Thyroid gland (tissue), 4 donors: ENCODE measurements around the gene MAP3K10. TPM values are rescaled to one million over a fixed set of nuclear protein-coding genes. Genes with fewer than 3 reads are reported as not detected.

Experiments used
- DNase-seq, 2 donors: peaks; one replicate each; pipeline ENCODE4 v3.0.0-alpha.2; 2019
- H3K27ac ChIP-seq, 3 donors: fragments of 200-600 bp; sonication (generic); 1 replicate in 2 of 3; 2 replicates in 1 of 3; pipeline ENCODE4 v1.5.1; 2016 to 2019; ENCODE audit warnings: mild to moderate bottlenecking in 1 of 3, moderate library complexity in 1 of 3
- H3K27me3 ChIP-seq: fragments of 200-600 bp; sonication (generic); one replicate; pipeline ENCODE4 v1.5.1; 2019
- H3K36me3 ChIP-seq, 2 donors: fragments of 200-600 bp; sonication (generic); one replicate each; pipeline ENCODE4 v1.5.1; 2016 to 2019
- H3K4me1 ChIP-seq, 2 donors: fragments of 200-600 bp; sonication (generic); one replicate each; pipeline ENCODE4 v1.5.1; 2017 to 2019
- H3K4me3 ChIP-seq, 3 donors: fragments of 200-600 bp; sonication (generic); replicated peaks in 1 of 3; 1 replicate in 2 of 3; 2 replicates in 1 of 3; pipeline ENCODE4 v1.5.1; 2016; ENCODE audit warnings: mild to moderate bottlenecking in 1 of 3
- H3K9me3 ChIP-seq: fragments of 200-600 bp; sonication (generic); one replicate; pipeline ENCODE4 v1.5.1; 2017
- CTCF ChIP-seq, 6 experiments: fragments of 200-600 bp in 3 of 6; fragments of 450-650 bp in 3 of 6; sonication (generic) in 3 of 6; IDR thresholded peaks; one replicate each; pipeline ENCODE4 v1.5.1; 2016 to 2019; ENCODE audit warnings: antibody characterized with exemption in 6 of 6, mild to moderate bottlenecking in 2 of 6, inconsistent platforms in 1 of 6, moderate library complexity in 1 of 6
- POLR2A ChIP-seq, 2 donors: fragments of 450-650 bp; IDR thresholded peaks; one replicate each; pipeline ENCODE4 v1.6.1; 2017; ENCODE audit warnings: antibody characterized with exemption in 2 of 2, mild to moderate bottlenecking in 2 of 2, moderate library complexity in 1 of 2
- WGBS, 2 donors: methylation state at CpG; one replicate each; pipeline ENCODE4 v1.1.5; 2017; 5-methylcytosine and 5-hydroxymethylcytosine counted together
- intact Hi-C: fragments of 100-400 bp; cut with DNase I; formaldehyde crosslinking; loops from one replicate; pipeline ENCODE4 v1.15.1; 2023
- total RNA-seq, 4 donors: library from RNA; depleted of rRNA; stranded (reverse); fragments of >200 nt; gene quantifications; one replicate each; pipeline ENCODE4 v1.2.3, GENCODE V29; 2016

The MAP3K10 gene
- total RNA-seq, 4 donors from 2014 or later: 9.1 to 19.6 (median 15.9) TPM

- peak; percentile 44 to 50 for DNase-seq
- peaks cover 17 to 21% of the 10 kb centered on the region in 2 donors for H3K36me3 ChIP-seq
- H3K4me1 ChIP-seq: peaks cover 62 to 84% of the 10 kb centered on the region in 2 donors
- H3K27ac ChIP-seq: peak overlapping the region; percentile 80 to 94 (median 93)
- TF ChIP-seq CTCF (IDR thresholded peaks at IDR 0.05) (no peak), POLR2A (IDR thresholded peaks at IDR 0.05) (no peak)
- H3K27me3 ChIP-seq: no peaks in the 10 kb centered on the region
- 41 to 61% methylated on average over 7 of the region's 7 CpGs for WGBS, 2 donors
- intact Hi-C loops: no loop called here
- H3K9me3 ChIP-seq: no peaks in the 10 kb centered on the region
- no peak overlapping the region for H3K4me3 ChIP-seq
These were observed 61.2 kb downstream of the MAP3K10 start for GRCh38 chr19:40252395-40252794.

- H3K27ac ChIP-seq: peak overlapping the region; percentile 80 to 94 (median 93)
- H3K36me3 ChIP-seq: peaks cover 17 to 21% of the 10 kb centered on the region in 2 donors
- peak; percentile 47 to 54 for DNase-seq
- 32 to 34% methylated on average over 8 of the region's 8 CpGs for WGBS, 2 donors
- TF ChIP-seq CTCF (IDR thresholded peaks at IDR 0.05): no peak
- TF ChIP-seq POLR2A (IDR thresholded peaks at IDR 0.05): peak in 1 of 2 donors; percentile 40
- intact Hi-C loops: no loop called here
- peaks cover 61 to 83% of the 10 kb centered on the region in 2 donors for H3K4me1 ChIP-seq
- no peaks in the 10 kb centered on the region for H3K27me3 ChIP-seq
- H3K9me3 ChIP-seq: no peaks in the 10 kb centered on the region
- H3K4me3 ChIP-seq: no peak overlapping the region
These were observed 62.4 kb downstream of the MAP3K10 start for GRCh38 chr19:40253611-40254092.

GRCh38 chr19:40254714-40255418 lies 63.6 kb downstream of the MAP3K10 start:
- Histone ChIP-seq H3K36me3 (peaks cover 17 to 21% of the 10 kb centered on the region in 2 donors), H3K27ac (peak overlapping the region; percentile 88 to 94 (median 93)), H3K9me3 (no peaks in the 10 kb centered on the region), H3K4me3 (no peak overlapping the region), H3K4me1 (peaks cover 67 to 82% of the 10 kb centered on the region in 2 donors), H3K27me3 (no peaks in the 10 kb centered on the region)
- WGBS, 2 donors: 86 to 89% methylated on average over 10 to 16 of the region's 16 CpGs
- intact Hi-C loops: no loop called here
- TF ChIP-seq CTCF (IDR thresholded peaks at IDR 0.05) (no peak), POLR2A (IDR thresholded peaks at IDR 0.05) (no peak)
- DNase-seq: peak in 1 of 2 donors; percentile 45

GRCh38 chr19:40255619-40256166 lies 64.5 kb downstream of the MAP3K10 start:
- no peaks in the 10 kb centered on the region for H3K27me3 ChIP-seq
- WGBS, 2 donors: 85 to 98% methylated on average over 3 of the region's 3 CpGs
- DNase-seq: no peak
- H3K9me3 ChIP-seq: no peaks in the 10 kb centered on the region
- H3K4me1 ChIP-seq: peaks cover 67 to 83% of the 10 kb centered on the region in 2 donors
- intact Hi-C loops: no loop called here
- H3K4me3 ChIP-seq: no peak overlapping the region
- H3K27ac ChIP-seq: peak overlapping the region; percentile 88 to 94 (median 93)
- peaks cover 17 to 21% of the 10 kb centered on the region in 2 donors for H3K36me3 ChIP-seq
- no peak for TF ChIP-seq POLR2A (IDR thresholded peaks at IDR 0.05)
- TF ChIP-seq CTCF (IDR thresholded peaks at IDR 0.05): no peak

GRCh38 chr19:40256512-40256911 lies 65.3 kb downstream of the MAP3K10 start:
- H3K27ac ChIP-seq: peak overlapping the region; percentile 88 to 94 (median 93)
- intact Hi-C loops: no loop called here
- WGBS, 2 donors: 74 to 83% methylated on average over 6 to 8 of the region's 8 CpGs

More at GRCh38 chr19:40256512-40256911, 65.3 kb downstream of the MAP3K10 start:
- DNase-seq: no peak
- Histone ChIP-seq H3K27me3 (no peaks in the 10 kb centered on the region), H3K9me3 (no peaks in the 10 kb centered on the region), H3K4me1 (peaks cover 64 to 78% of the 10 kb centered on the region in 2 donors), H3K4me3 (no peak overlapping the region), H3K36me3 (peaks cover 17 to 21% of the 10 kb centered on the region in 2 donors)
- TF ChIP-seq POLR2A (IDR thresholded peaks at IDR 0.05) (no peak), CTCF (IDR thresholded peaks at IDR 0.05) (no peak)
